ENCODE results near the gene CD300LG.

Gene CD300LG

DNA sequence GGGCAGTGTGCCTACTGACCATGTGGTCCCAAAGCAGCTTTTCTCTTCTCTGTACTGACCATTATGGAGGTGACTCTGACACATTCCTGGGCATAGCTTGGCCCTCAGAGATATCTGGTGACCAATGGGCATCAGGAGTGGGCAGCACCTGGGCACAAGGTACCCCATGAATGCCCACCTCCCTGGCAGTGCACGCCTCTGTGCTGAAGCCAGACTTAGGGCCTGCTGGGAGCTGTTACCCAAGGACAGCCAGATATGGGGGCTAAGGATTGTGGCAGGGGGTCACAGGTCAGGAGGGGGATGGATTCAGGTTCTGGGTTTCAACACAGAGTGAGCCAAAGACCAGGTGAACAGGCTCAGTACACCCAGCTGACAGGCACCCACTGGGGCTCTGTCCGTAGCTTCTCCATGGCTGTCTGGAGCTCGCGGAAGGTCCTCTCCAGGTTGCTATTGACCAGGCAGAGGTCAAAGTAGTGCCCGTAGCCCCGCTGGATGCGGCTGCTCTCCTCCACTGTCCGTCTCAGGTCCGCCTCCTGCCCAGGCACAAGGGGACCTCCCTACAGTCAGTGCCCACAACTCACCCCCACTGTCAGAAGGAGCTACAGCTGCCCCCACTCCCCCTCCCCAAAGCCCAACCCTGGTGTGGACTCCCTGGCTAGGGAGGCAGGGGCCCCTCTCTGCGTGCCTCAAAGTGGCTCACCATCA lies 30.6 kb downstream of the CD300LG start:
- Histone ChIP-seq H3K4me3 (ENCODE audit: low read length) (no peak overlapping the region), H3K9ac (ENCODE audit: low read length) (no peak overlapping the region), H3K36me3 (ENCODE audit: control insufficient read depth, insufficient read depth, low read length) (peaks cover 4% of the 10 kb centered on the region), H3K27ac (ENCODE audit: low read depth, low read length) (no peak overlapping the region), H3K27me3 (ENCODE audit: control insufficient read depth, insufficient read depth, low read length) (no peaks in the 10 kb centered on the region), H3K4me1 (ENCODE audit: control insufficient read depth, insufficient read depth, low read length) (no peaks in the 10 kb centered on the region)

GRCh38 chr17:43878260-43879175 lies 31.5 kb downstream of the CD300LG start:
- H3K4me1 ChIP-seq (ENCODE audit: control insufficient read depth, insufficient read depth, low read length), result no peaks in the 10 kb centered on the region
- no peak overlapping the region for H3K27ac ChIP-seq (ENCODE audit: low read depth, low read length)
- H3K36me3 ChIP-seq (ENCODE audit: control insufficient read depth, insufficient read depth, low read length), result peaks cover 4% of the 10 kb centered on the region
- H3K4me3 ChIP-seq (ENCODE audit: low read length), result no peak overlapping the region
- no peaks in the 10 kb centered on the region for H3K27me3 ChIP-seq (ENCODE audit: control insufficient read depth, insufficient read depth, low read length)
- H3K9ac ChIP-seq (ENCODE audit: low read length), result no peak overlapping the region

GRCh38 chr17:43879723-43880419 lies 32.9 kb downstream of the CD300LG start:
- Histone ChIP-seq H3K27me3 (ENCODE audit: control insufficient read depth, insufficient read depth, low read length) (no peaks in the 10 kb centered on the region), H3K4me3 (ENCODE audit: low read length) (no peak overlapping the region), H3K36me3 (ENCODE audit: control insufficient read depth, insufficient read depth, low read length) (peaks cover 4% of the 10 kb centered on the region), H3K9ac (ENCODE audit: low read length) (no peak overlapping the region), H3K4me1 (ENCODE audit: control insufficient read depth, insufficient read depth, low read length) (no peaks in the 10 kb centered on the region), H3K27ac (ENCODE audit: low read depth, low read length) (no peak overlapping the region)

DNA sequence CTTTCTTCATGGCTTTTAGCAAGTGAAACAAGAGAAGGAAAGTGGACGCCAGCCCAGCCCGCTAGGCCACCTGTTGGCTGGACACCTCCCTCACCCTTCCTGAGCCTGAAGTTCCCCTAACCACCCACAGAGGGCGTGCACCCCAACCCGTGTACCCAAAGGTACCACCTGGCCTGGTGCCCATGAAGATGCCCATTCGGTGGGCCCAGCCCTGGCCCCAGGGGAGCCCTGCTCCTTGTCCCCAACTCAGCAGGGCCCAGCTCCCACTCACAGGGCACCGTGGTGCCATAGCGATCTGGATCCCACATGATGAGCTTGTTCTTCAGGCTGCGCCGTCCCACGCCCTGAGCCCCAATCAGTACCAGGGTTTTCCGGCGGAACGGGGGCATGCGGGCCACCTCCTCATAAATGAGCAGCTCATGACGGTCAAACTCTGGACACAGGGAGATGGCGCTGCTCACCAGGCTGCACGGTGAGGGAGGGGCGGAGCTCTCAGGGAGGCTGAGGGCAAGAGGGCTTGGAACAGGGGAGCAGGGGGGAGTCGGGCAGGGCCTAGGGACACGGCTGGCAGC lies 33.5 kb downstream of the CD300LG start:
- H3K27ac ChIP-seq (ENCODE audit: low read depth, low read length), result no peak overlapping the region
- no peaks in the 10 kb centered on the region for H3K27me3 ChIP-seq (ENCODE audit: control insufficient read depth, insufficient read depth, low read length)
- H3K4me3 ChIP-seq (ENCODE audit: low read length), result no peak overlapping the region
- peaks cover 4% of the 10 kb centered on the region for H3K36me3 ChIP-seq (ENCODE audit: control insufficient read depth, insufficient read depth, low read length)
- H3K4me1 ChIP-seq (ENCODE audit: control insufficient read depth, insufficient read depth, low read length), result no peaks in the 10 kb centered on the region
- H3K9ac ChIP-seq (ENCODE audit: low read length), result no peak overlapping the region

DNA sequence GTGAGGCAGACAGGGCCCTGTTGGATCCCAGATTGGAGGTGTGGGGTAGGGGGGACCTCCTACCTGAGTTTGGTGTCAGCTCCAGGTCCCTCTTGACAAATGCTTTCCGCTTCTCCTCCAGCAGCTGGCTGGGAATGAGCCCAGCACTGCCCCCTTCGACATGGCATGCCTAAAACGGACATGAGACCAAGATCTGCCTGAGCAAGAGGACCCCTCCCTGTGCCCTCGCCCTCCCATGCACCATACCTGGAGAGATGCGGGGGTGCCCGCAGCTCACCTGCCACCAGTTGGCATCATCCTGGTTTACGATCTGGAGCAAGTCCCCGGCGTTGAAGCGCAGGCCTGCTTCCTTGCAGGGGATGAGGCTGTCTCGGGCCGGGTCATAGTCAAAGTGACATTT lies 34.2 kb downstream of the CD300LG start:
- Histone ChIP-seq H3K27ac (ENCODE audit: low read depth, low read length) (no peak overlapping the region), H3K9ac (ENCODE audit: low read length) (no peak overlapping the region), H3K4me3 (ENCODE audit: low read length) (no peak overlapping the region), H3K27me3 (ENCODE audit: control insufficient read depth, insufficient read depth, low read length) (no peaks in the 10 kb centered on the region), H3K36me3 (ENCODE audit: control insufficient read depth, insufficient read depth, low read length) (peaks cover 4% of the 10 kb centered on the region), H3K4me1 (ENCODE audit: control insufficient read depth, insufficient read depth, low read length) (no peaks in the 10 kb centered on the region)

DNA sequence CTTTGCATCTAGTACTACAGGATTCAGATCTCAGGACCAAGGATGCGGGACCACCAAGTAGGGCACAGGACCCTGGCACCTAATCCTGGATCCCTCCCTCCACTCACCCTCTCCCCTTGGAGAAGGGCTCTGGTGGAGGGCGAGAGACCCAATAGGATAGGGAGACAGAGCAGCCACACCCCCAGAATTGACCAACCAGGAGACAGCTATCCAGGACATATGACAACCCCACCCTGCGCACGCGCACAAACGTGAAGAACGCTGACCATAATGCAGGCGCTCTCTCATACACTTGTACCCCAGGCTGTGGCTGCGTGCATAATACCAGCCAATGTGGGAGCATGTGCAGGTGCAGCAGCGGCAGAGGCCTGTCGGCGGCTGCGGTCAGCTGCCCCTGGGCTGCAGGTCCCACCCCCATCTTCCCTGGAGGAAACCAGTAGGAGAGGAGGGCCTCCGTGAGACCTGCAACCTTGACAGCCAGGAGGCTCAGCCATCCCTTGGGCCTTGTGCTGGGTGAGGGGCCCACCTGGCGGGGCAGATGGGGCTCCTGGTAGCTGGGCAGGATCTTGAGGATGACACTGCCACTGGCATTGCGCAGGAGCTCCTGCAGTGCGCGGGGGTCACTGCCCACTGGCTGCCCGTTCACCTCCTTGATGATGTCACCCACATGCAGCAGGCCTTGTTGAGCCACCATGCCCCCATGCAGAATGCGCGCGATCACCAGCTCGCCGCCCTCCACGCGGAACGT lies 35.0 kb downstream of the CD300LG start:
- Histone ChIP-seq H3K9ac (ENCODE audit: low read length) (no peak overlapping the region), H3K4me1 (ENCODE audit: control insufficient read depth, insufficient read depth, low read length) (no peaks in the 10 kb centered on the region), H3K4me3 (ENCODE audit: low read length) (no peak overlapping the region), H3K27ac (ENCODE audit: low read depth, low read length) (no peak overlapping the region), H3K27me3 (ENCODE audit: control insufficient read depth, insufficient read depth, low read length) (no peaks in the 10 kb centered on the region), H3K36me3 (ENCODE audit: control insufficient read depth, insufficient read depth, low read length) (peaks cover 4% of the 10 kb centered on the region)

GRCh38 chr17:43882761-43883415 lies 35.9 kb downstream of the CD300LG start:
- Histone ChIP-seq H3K36me3 (ENCODE audit: control insufficient read depth, insufficient read depth, low read length) (peaks cover 4% of the 10 kb centered on the region), H3K27me3 (ENCODE audit: control insufficient read depth, insufficient read depth, low read length) (no peaks in the 10 kb centered on the region), H3K9ac (ENCODE audit: low read length) (no peak overlapping the region), H3K27ac (ENCODE audit: low read depth, low read length) (no peak overlapping the region), H3K4me3 (ENCODE audit: low read length) (no peak overlapping the region), H3K4me1 (ENCODE audit: control insufficient read depth, insufficient read depth, low read length) (no peaks in the 10 kb centered on the region)

GRCh38 chr17:43888548-43888947 lies 41.6 kb downstream of the CD300LG start:
- no peaks in the 10 kb centered on the region for H3K4me1 ChIP-seq (ENCODE audit: control insufficient read depth, insufficient read depth, low read length)
- no peak overlapping the region for H3K27ac ChIP-seq (ENCODE audit: low read depth, low read length)
- H3K4me3 ChIP-seq (ENCODE audit: low read length), result no peak overlapping the region
- no peak overlapping the region for H3K9ac ChIP-seq (ENCODE audit: low read length)
- H3K36me3 ChIP-seq (ENCODE audit: control insufficient read depth, insufficient read depth, low read length), result no peaks in the 10 kb centered on the region
- H3K27me3 ChIP-seq (ENCODE audit: control insufficient read depth, insufficient read depth, low read length), result no peaks in the 10 kb centered on the region

- Histone ChIP-seq H3K4me3 (ENCODE audit: low read length) (no peak overlapping the region), H3K9ac (ENCODE audit: low read length) (no peak overlapping the region), H3K4me1 (ENCODE audit: control insufficient read depth, insufficient read depth, low read length) (no peaks in the 10 kb centered on the region), H3K36me3 (ENCODE audit: control insufficient read depth, insufficient read depth, low read length) (no peaks in the 10 kb centered on the region), H3K27ac (ENCODE audit: low read depth, low read length) (no peak overlapping the region), H3K27me3 (ENCODE audit: control insufficient read depth, insufficient read depth, low read length) (no peaks in the 10 kb centered on the region)
Measured at GRCh38 chr17:43890240-43890639, 43.3 kb downstream of the CD300LG start.

- Histone ChIP-seq H3K27ac (ENCODE audit: low read depth, low read length) (no peak overlapping the region), H3K27me3 (ENCODE audit: control insufficient read depth, insufficient read depth, low read length) (no peaks in the 10 kb centered on the region), H3K4me3 (ENCODE audit: low read length) (no peak overlapping the region), H3K9ac (ENCODE audit: low read length) (no peak overlapping the region), H3K36me3 (ENCODE audit: control insufficient read depth, insufficient read depth, low read length) (peaks cover 4% of the 10 kb centered on the region), H3K4me1 (ENCODE audit: control insufficient read depth, insufficient read depth, low read length) (no peaks in the 10 kb centered on the region)
Measured at GRCh38 chr17:43891851-43892646, 45.1 kb downstream of the CD300LG start.

GRCh38 chr17:43892647-43892952 lies 45.6 kb downstream of the CD300LG start:
- no peak overlapping the region for H3K4me3 ChIP-seq (ENCODE audit: low read length)
- no peaks in the 10 kb centered on the region for H3K27me3 ChIP-seq (ENCODE audit: control insufficient read depth, insufficient read depth, low read length)
- H3K27ac ChIP-seq (ENCODE audit: low read depth, low read length), result no peak overlapping the region
- no peak overlapping the region for H3K9ac ChIP-seq (ENCODE audit: low read length)
- H3K36me3 ChIP-seq (ENCODE audit: control insufficient read depth, insufficient read depth, low read length), result peaks cover 6% of the 10 kb centered on the region
- H3K4me1 ChIP-seq (ENCODE audit: control insufficient read depth, insufficient read depth, low read length), result no peaks in the 10 kb centered on the region
